HCT116 (cell line): Measurements from ENCODE around the gene NR4A1. TPM values are rescaled to one million over a fixed set of nuclear protein-coding genes. Genes with fewer than 3 reads are reported as not detected.

Experiments
- ATAC-seq: fragments of 200-7000 bp; cut with Tn5 transposase; 2 replicates; pipeline ENCODE4 v1.9.1; 2020; ENCODE audit warnings: mild to moderate bottlenecking, moderate library complexity
- BruUV-seq: library from RNA; stranded (reverse); fragments of 400-500 nt; replicated peaks from 2 replicates; lab custom pipeline; 2021; lab: Mats Ljungman, UMichigan
- CTCF ChIA-PET: fragments of 300-600 bp; sonication (Branson Sonifier 250); formaldehyde crosslinking; loops from one replicate; lab custom pipeline; 2021; ENCODE audit warnings: antibody characterized with exemption; lab: Charles Lee
- POLR2A ChIA-PET: fragments of 300-600, 350-600 bp; sonication (Branson Sonifier 250); formaldehyde crosslinking; loops from one replicate; lab custom pipeline; 2021; ENCODE audit warnings: antibody characterized with exemption; lab: Charles Lee
- RAD21 ChIA-PET, 2 experiments: fragments of 300-600 bp; sonication (Branson Sonifier 250); formaldehyde crosslinking; loops; one replicate each; lab custom pipeline; 2023; ENCODE audit warnings: low total read pairs in 2 of 2; ENCODE audit not compliant: uncharacterized antibody in 2 of 2, unreplicated experiment in 2 of 2, low non-redundant PET in 1 of 2; lab: Charles Lee
- DNase-seq: peaks from one replicate; pipeline ENCODE4 v3.0.0-alpha.2; 2010; ENCODE audit warnings: low read depth, low spot score
- H2AFZ ChIP-seq: fragments of 200-600 bp; shearing (Covaris generic), sonication (generic); 2 replicates; pipeline ENCODE4 v1.6.1; 2017; ENCODE audit warnings: low read depth, mixed run types, mixed read lengths, antibody characterized with exemption, low read length; ENCODE audit not compliant: poor library complexity, severe bottlenecking
- H3K27ac ChIP-seq: 2 replicates; pipeline ENCODE4 v1.5.1; 2012; ENCODE audit warnings: low read depth, low read length
- H3K27me3 ChIP-seq: fragments of 200-600 bp; sonication (generic); 2 replicates; pipeline ENCODE4 v1.6.1; 2016; ENCODE audit warnings: mixed run types, low read length, mixed read lengths; ENCODE audit not compliant: insufficient read depth
- H3K36me3 ChIP-seq, 2 experiments: fragments of 200-500 bp in 1 of 2; fragments of 200-600 bp in 1 of 2; sonication (Bioruptor generic) in 1 of 2; sonication (generic) in 1 of 2; 2 replicates each; pipeline versions ENCODE4 v1.5.1 to v1.6.1; 2014 to 2016; ENCODE audit warnings: low read length in 2 of 2, inconsistent platforms in 1 of 2, mixed read lengths in 1 of 2, mixed run types in 1 of 2; ENCODE audit not compliant: insufficient read depth in 2 of 2, control insufficient read depth in 1 of 2
- H3K4me1 ChIP-seq, 2 experiments: fragments of 200-600 bp in 1 of 2; sonication (generic) in 1 of 2; 2 replicates each; pipeline versions ENCODE4 v1.5.1 to v1.6.1; 2012 to 2017; ENCODE audit warnings: low read length in 2 of 2, inconsistent platforms in 1 of 2, mild to moderate bottlenecking in 1 of 2, mixed read lengths in 1 of 2, mixed run types in 1 of 2, moderate library complexity in 1 of 2; ENCODE audit not compliant: insufficient read depth in 2 of 2, control insufficient read depth in 1 of 2
- H3K4me2 ChIP-seq: fragments of 200-600 bp; sonication (generic); 2 replicates; pipeline ENCODE4 v1.6.1; 2017; ENCODE audit warnings: mixed run types, low read length, mixed read lengths
- H3K4me3 ChIP-seq, 2 experiments: fragments of 200-600 bp in 1 of 2; sonication (generic) in 1 of 2; replicated peaks in 1 of 2; 2 replicates each; pipeline ENCODE4 v1.5.1; 2011 to 2016; ENCODE audit warnings: low read length in 2 of 2, control low read depth in 1 of 2, low read depth in 1 of 2, mild to moderate bottlenecking in 1 of 2, mixed read lengths in 1 of 2, mixed run types in 1 of 2
- H3K79me2 ChIP-seq: fragments of 200-600 bp; sonication (generic); 2 replicates; pipeline ENCODE4 v1.6.1; 2017; ENCODE audit warnings: mild to moderate bottlenecking, mixed run types, low read length, moderate library complexity, mixed read lengths; ENCODE audit not compliant: insufficient read depth
- H3K9ac ChIP-seq: fragments of 200-600 bp; sonication (generic); 2 replicates; pipeline ENCODE4 v1.6.1; 2016; ENCODE audit warnings: low read length, mixed read lengths
- H3K9me2 ChIP-seq: fragments of 200-600 bp; sonication (generic), shearing (Covaris generic); 2 replicates; pipeline ENCODE4 v1.6.1; 2017; ENCODE audit warnings: mixed run types, mild to moderate bottlenecking, moderate library complexity; ENCODE audit not compliant: insufficient read depth
- H3K9me3 ChIP-seq, 2 experiments: fragments of 200-500 bp in 1 of 2; fragments of 200-600 bp in 1 of 2; sonication (Bioruptor generic) in 1 of 2; sonication (generic) in 1 of 2; 2 replicates each; pipeline ENCODE4 v1.6.1; 2014 to 2017; ENCODE audit warnings: low read length in 2 of 2, mixed read lengths in 2 of 2, inconsistent platforms in 1 of 2, low read depth in 1 of 2, mild to moderate bottlenecking in 1 of 2, mixed run types in 1 of 2, moderate library complexity in 1 of 2; ENCODE audit not compliant: control insufficient read depth in 1 of 2, insufficient read depth in 1 of 2
- H4K20me1 ChIP-seq: fragments of 200-600 bp; sonication (generic), shearing (Covaris generic); 2 replicates; pipeline ENCODE4 v1.6.1; 2017; ENCODE audit warnings: mixed run types, mild to moderate bottlenecking, moderate library complexity; ENCODE audit not compliant: insufficient read depth
- ATF3 ChIP-seq: IDR thresholded peaks from 2 replicates; pipeline ENCODE4 v1.6.1; 2012
- CBX3 ChIP-seq: IDR thresholded peaks from 2 replicates; pipeline ENCODE4 v1.6.1; 2012; ENCODE audit warnings: low read depth
- CEBPB ChIP-seq: IDR thresholded peaks from 2 replicates; pipeline ENCODE4 v1.6.1; 2012; ENCODE audit warnings: low read depth
- CTCF ChIP-seq, 3 experiments: fragments of 200-600 bp in 1 of 3; sonication (generic) in 1 of 3; IDR thresholded peaks in 2 of 3; conservative IDR thresholded peaks in 1 of 3; 2 replicates each; pipeline ENCODE4 v1.5.1; 2012 to 2017; ENCODE audit warnings: low read depth in 2 of 3, low read length in 2 of 3, antibody characterized with exemption in 1 of 3, borderline replicate concordance in 1 of 3, control low read depth in 1 of 3, mild to moderate bottlenecking in 1 of 3, mixed read lengths in 1 of 3, mixed run types in 1 of 3, moderate library complexity in 1 of 3; ENCODE audit not compliant: insufficient read depth in 1 of 3
- EGR1 ChIP-seq: IDR thresholded peaks from 2 replicates; pipeline ENCODE4 v1.6.1; 2012; ENCODE audit warnings: low read depth
- JUND ChIP-seq: IDR thresholded peaks from 2 replicates; pipeline ENCODE4 v1.6.1; 2012
- MAX ChIP-seq: IDR thresholded peaks from 2 replicates; pipeline ENCODE4 v1.6.1; 2012
- POLR2A ChIP-seq: IDR thresholded peaks from 2 replicates; pipeline ENCODE4 v1.7.0; 2011; ENCODE audit warnings: borderline replicate concordance; ENCODE audit not compliant: insufficient read depth, insufficient read length; ENCODE audit errors: extremely low read depth
- RAD21 ChIP-seq: IDR thresholded peaks from 2 replicates; pipeline ENCODE4 v1.6.1; 2012; ENCODE audit warnings: low read depth, mild to moderate bottlenecking
- REST ChIP-seq: IDR thresholded peaks from 2 replicates; pipeline ENCODE4 v1.6.1; 2012; ENCODE audit warnings: low read depth
- SIN3A ChIP-seq: IDR thresholded peaks from 2 replicates; pipeline ENCODE4 v1.6.1; 2012; ENCODE audit warnings: low read depth
- SRF ChIP-seq: IDR thresholded peaks from 2 replicates; pipeline ENCODE4 v1.6.1; 2012; ENCODE audit warnings: low read depth
- YY1 ChIP-seq: IDR thresholded peaks from 2 replicates; pipeline ENCODE4 v1.6.1; 2011; ENCODE audit warnings: low read length, low read depth, moderate library complexity, mild to moderate bottlenecking; ENCODE audit not compliant: insufficient replicate concordance; ENCODE audit errors: extremely low read depth
- ZFX ChIP-seq: fragments of 450-650 bp; IDR thresholded peaks from 2 replicates; pipeline ENCODE4 v1.6.1; 2017
- ZNF274 ChIP-seq: fragments of 200-500 bp; sonication (Bioruptor generic); IDR thresholded peaks from 2 replicates; pipeline ENCODE4 v1.6.1; 2014; ENCODE audit warnings: mild to moderate bottlenecking, low read depth, low read length, inconsistent platforms
- intact Hi-C: fragments of 100-400 bp; cut with micrococcal nuclease; formaldehyde crosslinking; loops from 2 replicates; pipeline ENCODE4 v1.10.0; 2022
- total RNA-seq: library from RNA; stranded (reverse); gene quantifications from one replicate; pipeline ENCODE4 v1.2.1, GENCODE V29; 2021; ENCODE audit not compliant: unreplicated experiment

Gene NR4A1
- total RNA-seq, 1 experiment from 2014 or later: 35.3 TPM

GRCh38 chr12:52013626-52014310 lies 37.5 kb upstream of the NR4A1 start:
- no peaks in the 10 kb centered on the region for H3K9me2 ChIP-seq
- no peaks in the 10 kb centered on the region for H3K79me2 ChIP-seq
- ChIA-PET CTCF (no interaction called here), POLR2A (no interaction called here)
- no peak for DNase-seq
- no peak overlapping the region for H3K9ac ChIP-seq
- H3K36me3 ChIP-seq: no peaks in the 10 kb centered on the region
- H4K20me1 ChIP-seq: no peaks in the 10 kb centered on the region
- no TSS peak for BruUV-seq
- no peaks in the 10 kb centered on the region for H3K27me3 ChIP-seq
- TF ChIP-seq REST (no peak), CBX3 (no peak), CTCF (IDR thresholded peaks at IDR 0.05 in 2 of 3, conservative IDR thresholded peaks at IDR 0.05 in 1 of 3; ENCODE audit: borderline replicate concordance in 1 of 3, insufficient read depth in 1 of 3, low read depth in 2 of 3, low read length in 2 of 3) (no peak), RAD21 (no peak), SRF (no peak), POLR2A (no peak), SIN3A (no peak), ZFX (no peak), YY1 (no peak), CEBPB (no peak), MAX (no peak), ZNF274 (no peak), ATF3 (no peak), JUND (no peak), EGR1 (no peak)
- TF ChIP-seq, all 23 proteins: peak for 0
- no peak overlapping the region for H2AFZ ChIP-seq
- no peak overlapping the region for H3K27ac ChIP-seq
- intact Hi-C loops: no loop called here
- no peak for ATAC-seq
- RAD21 ChIA-PET: no interaction called here
- H3K9me3 ChIP-seq: no peaks in the 10 kb centered on the region
- H3K4me1 ChIP-seq: no peaks in the 10 kb centered on the region
- H3K4me3 ChIP-seq: no peak overlapping the region
- no peak overlapping the region for H3K4me2 ChIP-seq
